GM12892 (cell line): ENCODE measurements around the gene CD300LD.
"Not testable (repeated sequence)": the region's sequence is repeated elsewhere in the genome, so short reads cannot be mapped to it uniquely, and the experiment has no call there.

Source experiments
- DNase-seq: peaks from one replicate; pipeline ENCODE4 v3.0.0; 2011; ENCODE audit not compliant: insufficient read length
- FAIRE-seq: peaks from 2 replicates; lab custom pipeline; 2011; peaks lifted over from hg19 to GRCh38; lab: Jason Lieb, UNC
- POLR2A ChIP-seq: IDR thresholded peaks from 2 replicates; pipeline ENCODE4 v1.6.1; 2011; ENCODE audit warnings: low read depth, low read length, control low read depth
- POLR2AphosphoS5 ChIP-seq: IDR thresholded peaks from 2 replicates; pipeline ENCODE4 v1.6.1; 2011; ENCODE audit warnings: low read depth, low read length, control low read depth
- TAF1 ChIP-seq: IDR thresholded peaks from 2 replicates; pipeline ENCODE4 v1.6.1; 2011; ENCODE audit warnings: low read depth, mild to moderate bottlenecking, control low read depth, low read length, borderline replicate concordance

CD300LD gene

DNA sequence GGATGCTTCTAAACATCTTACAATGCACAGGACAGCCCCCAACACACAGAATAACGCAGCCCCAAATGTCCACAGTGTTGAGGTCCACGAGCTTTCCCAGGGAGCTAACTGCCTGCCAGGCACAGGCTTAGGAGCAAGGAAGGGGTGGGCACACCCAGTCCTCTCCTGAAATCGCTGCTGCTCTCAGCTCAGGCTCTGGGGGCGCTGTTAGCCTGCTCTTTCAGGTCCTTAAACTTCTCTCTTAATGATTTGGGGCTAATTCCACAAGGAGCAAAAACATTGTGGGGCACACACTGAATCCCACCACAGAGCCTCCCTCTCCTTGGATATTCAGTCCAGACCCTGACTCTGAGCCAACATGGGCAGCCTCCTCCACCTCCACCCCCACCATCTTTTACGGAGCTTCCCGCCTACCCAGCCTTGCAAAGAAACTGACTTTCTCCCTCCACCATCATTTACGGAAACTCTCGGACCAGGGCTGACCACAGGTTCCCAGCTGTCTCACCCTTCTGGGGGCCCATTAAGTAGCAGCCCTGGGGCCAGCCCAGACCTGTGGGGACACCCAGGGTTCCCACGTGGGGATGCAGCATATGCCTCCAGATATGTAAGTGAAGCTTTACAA is 25.8 kb downstream of the CD300LD start:
- FAIRE-seq (peak; percentile 17), DNase-seq (no peak)
- TF ChIP-seq POLR2A (no peak), TAF1 (no peak), POLR2AphosphoS5 (no peak)

DNA sequence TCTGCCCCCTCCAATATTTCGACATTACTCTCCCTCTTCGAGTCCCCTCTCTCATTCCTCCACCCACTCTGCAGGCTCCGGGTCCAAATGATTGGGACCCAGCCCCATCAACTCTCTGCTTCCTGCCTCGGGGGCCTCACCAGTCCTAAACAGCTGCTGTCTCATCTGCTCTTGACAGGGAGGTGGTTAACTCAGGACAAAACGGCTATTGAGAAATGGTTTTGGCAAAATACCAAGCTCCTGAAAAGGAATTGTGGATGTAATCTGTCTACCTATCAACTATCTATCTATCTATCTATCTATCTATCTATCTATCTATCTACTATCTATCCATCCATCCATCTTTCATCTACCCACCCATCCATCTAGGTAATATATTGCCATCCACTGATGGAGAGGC is 27.0 kb downstream of the CD300LD start:
- DNase-seq (no peak), FAIRE-seq (no peak)
- TF ChIP-seq POLR2AphosphoS5 (no peak), TAF1 (no peak), POLR2A (no peak)

DNA sequence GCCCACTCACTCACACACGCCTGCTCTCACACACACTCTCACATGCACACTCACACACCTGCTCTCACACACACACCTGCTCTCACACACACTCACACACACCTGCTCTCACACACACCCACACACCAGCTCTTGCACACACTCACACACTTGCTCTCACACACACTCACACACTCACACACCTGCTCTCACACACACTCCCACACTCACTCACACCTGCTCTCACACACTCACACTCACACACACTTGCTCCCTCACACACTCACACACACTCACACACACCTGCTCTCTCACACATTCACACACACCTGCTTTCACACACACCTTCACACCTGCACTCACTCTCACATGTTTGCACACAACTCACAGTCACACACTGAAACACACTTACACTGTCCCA is 28.7 kb downstream of the CD300LD start:
- DNase-seq (no peak), FAIRE-seq (no peak)
- no peak for TF ChIP-seq TAF1
- TF ChIP-seq POLR2AphosphoS5: no peak
- no peak for TF ChIP-seq POLR2A

DNA sequence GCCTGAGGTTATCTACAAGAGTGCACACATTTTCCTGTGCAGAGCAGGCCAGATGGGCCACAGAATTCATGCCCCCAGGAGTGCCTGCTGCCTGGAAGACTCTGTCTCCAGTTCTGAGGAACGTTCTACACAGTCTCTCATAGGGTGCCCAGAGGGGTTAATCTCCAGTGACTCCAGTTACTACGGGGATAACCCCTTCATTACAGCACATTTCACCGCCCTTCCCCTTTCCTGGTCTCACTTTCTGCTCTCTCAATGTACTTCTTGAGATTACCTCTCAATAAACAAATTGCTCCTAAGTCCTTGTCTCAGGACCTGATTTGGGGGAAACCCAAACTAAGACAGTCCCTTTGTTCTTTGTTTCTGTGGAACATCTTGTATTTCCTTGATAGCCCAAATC is 30.5 kb downstream of the CD300LD start:
- TF ChIP-seq POLR2A (no peak), TAF1 (no peak), POLR2AphosphoS5 (no peak)
- FAIRE-seq: no peak
- no peak for DNase-seq

DNA sequence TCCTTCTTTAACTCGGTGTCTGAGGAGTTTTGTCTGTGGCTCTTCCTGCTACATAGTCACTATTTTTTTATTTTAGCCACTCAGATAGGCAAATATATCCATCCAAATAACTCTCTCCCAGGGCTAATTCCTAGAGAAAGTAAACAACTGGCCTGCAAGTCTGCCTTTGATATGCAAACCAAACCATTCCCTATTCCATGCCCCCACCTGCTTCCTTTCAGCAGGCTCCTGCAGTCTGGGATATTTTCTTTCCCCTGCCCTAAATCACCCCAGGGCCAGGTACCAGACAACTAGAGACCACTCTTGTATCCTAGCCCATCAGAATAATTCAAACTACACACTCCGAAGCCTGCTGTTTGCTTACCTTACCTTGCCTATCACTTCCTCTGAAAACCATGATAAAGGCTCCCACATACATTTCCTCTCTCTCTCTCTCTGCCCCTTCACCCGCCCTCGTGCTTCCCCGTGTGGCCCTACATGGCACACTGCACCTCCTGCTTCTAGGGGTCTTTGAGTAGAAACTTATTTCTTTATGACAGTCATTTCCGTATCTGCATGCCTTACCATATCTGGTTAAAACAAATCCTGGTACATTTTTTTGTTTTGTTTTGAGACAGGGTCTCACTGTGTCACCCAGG is 33.1 kb downstream of the CD300LD start:
- no peak for TF ChIP-seq POLR2A
- TF ChIP-seq POLR2AphosphoS5: no peak
- FAIRE-seq (no peak), DNase-seq (no peak)

DNA sequence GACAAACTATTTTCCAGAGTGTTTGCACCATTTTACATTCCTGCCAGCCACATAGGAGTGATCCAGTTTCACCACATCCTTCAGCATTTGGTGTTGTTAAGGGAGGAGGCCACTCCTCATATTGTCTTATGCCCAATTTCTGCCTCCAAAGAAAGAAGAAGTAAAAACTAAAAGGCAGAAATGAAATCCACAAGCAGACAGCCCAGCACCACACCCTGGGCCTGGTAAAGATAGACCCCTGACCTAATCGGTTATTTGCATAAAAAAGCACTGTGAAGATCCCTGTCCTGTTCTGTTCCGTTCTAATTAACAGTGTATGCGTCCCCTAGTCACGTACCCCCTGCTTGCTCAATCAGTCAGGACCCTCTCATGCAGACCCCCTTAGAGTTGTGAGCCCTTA is 33.7 kb downstream of the CD300LD start:
- not testable (repeated sequence) for FAIRE-seq, DNase-seq

DNA sequence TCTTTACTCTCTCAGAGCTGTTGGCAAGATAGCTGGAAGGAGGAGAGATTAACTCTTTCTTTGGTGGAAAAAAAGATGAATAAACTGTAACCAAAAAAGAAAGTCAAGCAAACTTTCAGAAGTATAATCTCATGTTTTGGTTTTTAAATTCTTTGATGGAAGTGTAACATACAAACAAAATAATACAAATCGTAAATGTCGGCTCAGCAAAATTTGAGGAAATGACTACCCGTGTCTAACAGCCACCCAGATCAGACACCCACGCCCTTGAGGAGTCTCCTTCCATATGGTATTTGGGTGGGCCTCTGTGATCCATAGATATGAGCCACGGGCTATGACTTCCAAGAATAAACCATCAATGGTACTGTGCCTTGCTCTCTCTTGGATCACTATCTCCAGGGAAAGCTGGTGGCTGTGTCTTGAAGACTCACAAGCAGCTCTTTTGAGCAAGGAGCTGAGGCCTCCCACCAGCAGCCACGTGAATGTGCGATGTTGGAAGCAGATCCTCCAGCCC is 36.6 kb downstream of the CD300LD start:
- DNase-seq (no peak), FAIRE-seq (no peak)
- no peak for TF ChIP-seq POLR2AphosphoS5
- no peak for TF ChIP-seq TAF1
- TF ChIP-seq POLR2A: no peak

DNA sequence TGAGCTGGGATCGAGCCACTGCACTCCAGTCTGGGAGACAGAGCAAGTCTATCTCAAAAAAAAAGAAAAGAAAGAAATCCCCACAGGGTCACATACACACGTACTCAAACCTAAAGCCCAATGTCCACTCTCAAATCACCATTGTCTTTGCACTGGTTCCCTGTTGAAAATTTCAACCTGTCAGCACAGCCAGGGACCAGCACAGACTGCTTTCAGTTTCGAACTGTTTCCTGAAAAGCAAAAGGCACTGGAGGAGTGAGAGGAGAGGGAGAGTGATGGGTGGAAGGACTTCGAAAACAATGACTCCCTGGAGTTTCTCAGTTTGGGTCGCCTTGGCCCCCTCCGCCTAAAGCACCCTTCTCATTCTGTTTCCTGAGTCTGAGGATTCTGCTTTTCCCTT is 37.2 kb downstream of the CD300LD start:
- FAIRE-seq: no peak
- DNase-seq: no peak
- TF ChIP-seq TAF1: no peak
- no peak for TF ChIP-seq POLR2A
- no peak for TF ChIP-seq POLR2AphosphoS5

DNA sequence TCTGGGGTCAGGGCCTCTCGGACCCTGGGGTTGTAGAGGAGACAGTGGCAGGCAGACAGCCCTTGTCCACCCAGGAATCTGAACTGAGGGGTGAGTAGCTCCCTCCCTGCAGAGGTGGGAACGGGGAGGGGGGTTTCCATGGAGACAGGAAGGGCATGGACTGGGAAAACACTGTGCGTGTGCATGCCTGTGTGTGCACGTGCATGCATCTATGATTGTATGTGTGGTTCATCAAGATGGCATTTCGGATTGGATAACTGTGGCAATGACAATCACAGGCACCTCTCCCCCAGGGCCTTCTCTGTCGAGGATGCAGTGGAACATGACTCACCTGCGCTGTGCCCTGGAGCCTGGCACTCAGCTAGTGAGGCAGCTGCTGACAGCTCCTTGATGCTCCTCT is 40.0 kb downstream of the CD300LD start:
- no peak for FAIRE-seq

DNA sequence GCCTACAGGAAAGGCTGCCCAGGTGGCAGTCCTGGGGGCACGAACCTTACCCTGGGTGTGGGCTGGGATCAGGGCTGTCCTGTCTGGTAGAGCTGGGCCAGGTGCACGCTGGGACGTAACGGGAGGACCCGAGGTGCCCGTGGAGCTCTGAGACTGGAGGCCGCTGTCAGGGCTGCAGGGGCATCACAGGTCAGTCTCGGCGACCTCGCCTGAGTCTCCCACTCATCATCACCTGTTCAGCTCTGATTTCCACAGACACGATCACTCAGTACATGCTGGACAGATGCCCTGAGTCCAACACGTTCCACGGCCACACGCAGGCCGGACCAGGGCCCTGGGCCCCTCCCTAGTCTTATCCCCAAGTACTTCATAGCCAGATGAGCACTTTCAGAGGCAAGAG is 41.5 kb downstream of the CD300LD start:
- TF ChIP-seq TAF1: no peak
- TF ChIP-seq POLR2A: no peak
- no peak for TF ChIP-seq POLR2AphosphoS5
- no peak for DNase-seq
- no peak for FAIRE-seq

More for the DNA sequence above, 40.0 kb downstream of the CD300LD start:
- TF ChIP-seq POLR2A (no peak), POLR2AphosphoS5 (no peak), TAF1 (no peak)
- no peak for DNase-seq

DNA sequence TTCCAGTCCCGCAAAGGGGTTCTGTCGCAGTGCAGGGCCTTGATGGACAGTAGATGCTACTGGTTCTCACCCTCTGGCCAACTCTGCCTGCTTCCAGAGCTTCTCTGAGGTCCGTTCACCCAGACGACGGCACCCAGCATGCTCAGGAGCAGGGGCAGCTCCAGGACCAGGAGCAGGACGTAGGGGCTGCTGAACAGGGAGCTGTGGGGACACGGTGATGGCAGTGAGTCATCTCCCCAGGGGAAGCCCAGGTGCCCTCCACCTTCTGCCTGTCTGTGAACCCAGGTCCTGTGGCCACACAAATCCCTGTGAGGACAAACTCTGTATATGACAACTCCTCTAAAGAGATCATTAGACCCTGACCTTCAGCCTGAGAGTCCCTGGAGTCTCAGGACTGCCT is 42.7 kb downstream of the CD300LD start:
- DNase-seq: no peak
- no peak for FAIRE-seq
- TF ChIP-seq POLR2A: no peak
- no peak for TF ChIP-seq TAF1
- TF ChIP-seq POLR2AphosphoS5: no peak

DNA sequence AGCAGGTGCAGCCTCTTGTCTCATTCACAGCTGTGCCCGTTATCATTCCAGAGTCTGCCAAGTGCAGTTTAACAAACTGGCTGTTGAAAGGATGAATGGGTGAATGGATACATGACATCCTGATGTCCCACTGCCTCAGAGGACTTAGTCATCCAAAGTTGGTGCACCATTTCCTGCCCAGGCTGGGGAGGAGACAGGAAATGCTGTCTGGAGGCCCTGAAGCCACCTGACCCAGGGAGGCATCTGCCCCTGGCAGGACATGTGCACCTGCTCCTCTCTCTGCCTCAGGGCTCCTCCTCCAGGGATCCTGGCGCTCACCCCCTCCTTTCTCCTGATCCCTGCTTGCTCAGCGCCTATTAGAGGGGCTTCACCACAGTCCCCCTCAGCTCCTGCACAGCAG is 44.3 kb downstream of the CD300LD start:
- no peak for FAIRE-seq
- DNase-seq: no peak
- TF ChIP-seq POLR2A: no peak
- TF ChIP-seq TAF1: no peak
- TF ChIP-seq POLR2AphosphoS5: no peak

DNA sequence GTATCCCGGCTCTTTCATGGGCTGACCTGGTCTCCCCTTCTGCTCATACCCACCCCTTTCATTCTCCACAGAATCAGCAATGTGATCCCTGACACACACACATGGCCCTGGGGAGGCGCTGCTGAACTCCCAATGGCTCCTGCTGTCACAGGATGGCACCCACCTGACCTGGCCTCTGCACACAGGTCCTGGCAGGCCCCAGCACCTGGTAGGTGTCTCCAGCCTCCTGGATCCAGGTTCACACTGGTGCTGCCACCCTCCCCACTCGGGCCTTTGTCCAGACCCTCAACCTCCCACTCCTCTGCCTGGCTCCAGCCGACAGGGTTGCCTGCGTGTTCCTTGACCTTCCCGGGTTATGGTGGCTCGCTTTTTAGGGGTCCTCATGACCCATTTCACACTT is 44.8 kb downstream of the CD300LD start:
- FAIRE-seq: no peak
- DNase-seq: no peak
- TF ChIP-seq POLR2A (no peak), POLR2AphosphoS5 (no peak), TAF1 (no peak)
